ENCODE results near the gene HSPB9. TPM values are rescaled to one million over a fixed set of nuclear protein-coding genes. Genes with fewer than 3 reads are reported as not detected.

Gene HSPB9
- total RNA-seq, 1 donor from 2014 or later, result 1.2 TPM

- Histone ChIP-seq H3K27me3 (no peaks in the 10 kb centered on the region), H3K27ac (no peak overlapping the region), H3K36me3 (peaks cover 0 to 8% of the 10 kb centered on the region in 2 donors), H3K9me3 (no peaks in the 10 kb centered on the region), H3K4me1 (peaks cover 22% of the 10 kb centered on the region), H3K4me3 (peak overlapping the region in 1 of 2 donors; percentile 19)
- no peak for TF ChIP-seq CTCF (IDR thresholded peaks at IDR 0.05)
- no peak for TF ChIP-seq POLR2A (IDR thresholded peaks at IDR 0.05)
- TF ChIP-seq POLR2AphosphoS5 (IDR thresholded peaks at IDR 0.05; ENCODE audit: insufficient read depth in 1 of 2, low read depth in 1 of 2), result no peak
- no peak for DNase-seq (ENCODE audit: extremely low spot score in 2 of 2)
- intact Hi-C loops (cut with DNase I), result no loop called here
Measured at GRCh38 chr17:42107597-42108576, 14.7 kb upstream of the HSPB9 start.

- intact Hi-C loops (cut with DNase I), result no loop called here
- TF ChIP-seq POLR2A (IDR thresholded peaks at IDR 0.05) (no peak), CTCF (IDR thresholded peaks at IDR 0.05) (no peak), POLR2AphosphoS5 (IDR thresholded peaks at IDR 0.05; ENCODE audit: insufficient read depth in 1 of 2, low read depth in 1 of 2) (no peak)
- no peak for DNase-seq (ENCODE audit: extremely low spot score in 2 of 2)
- H3K4me3 ChIP-seq, result no peak overlapping the region
- H3K36me3 ChIP-seq, result peaks cover 0 to 8% of the 10 kb centered on the region in 2 donors
- H3K9me3 ChIP-seq, result no peaks in the 10 kb centered on the region
- peaks cover 30% of the 10 kb centered on the region for H3K4me1 ChIP-seq
- H3K27me3 ChIP-seq, result no peaks in the 10 kb centered on the region
- no peak overlapping the region for H3K27ac ChIP-seq
Measured at GRCh38 chr17:42109086-42109485, 13.5 kb upstream of the HSPB9 start.

- H3K27ac ChIP-seq, result no peak overlapping the region
- H3K4me3 ChIP-seq, result no peak overlapping the region
- TF ChIP-seq POLR2A (IDR thresholded peaks at IDR 0.05) (no peak), POLR2AphosphoS5 (IDR thresholded peaks at IDR 0.05; ENCODE audit: insufficient read depth in 1 of 2, low read depth in 1 of 2) (no peak), CTCF (IDR thresholded peaks at IDR 0.05) (no peak)
- peaks cover 30% of the 10 kb centered on the region for H3K4me1 ChIP-seq
- intact Hi-C loops (cut with DNase I), result loop anchor here (5.0 kb wide), 2 partner anchors 43 to 143 kb away; partner anchors contain the start of gene CNP
- peaks cover 0 to 6% of the 10 kb centered on the region in 2 donors for H3K36me3 ChIP-seq
- H3K27me3 ChIP-seq, result no peaks in the 10 kb centered on the region
- DNase-seq (ENCODE audit: extremely low spot score in 2 of 2), result no peak
- H3K9me3 ChIP-seq, result no peaks in the 10 kb centered on the region
Measured at GRCh38 chr17:42110301-42111264, 12.0 kb upstream of the HSPB9 start.

- Histone ChIP-seq H3K9me3 (no peaks in the 10 kb centered on the region), H3K36me3 (peaks cover 0 to 6% of the 10 kb centered on the region in 2 donors), H3K4me1 (peaks cover 30% of the 10 kb centered on the region), H3K27ac (peak overlapping the region; percentile 92), H3K4me3 (peak overlapping the region in 1 of 2 donors; percentile 51), H3K27me3 (no peaks in the 10 kb centered on the region)
- no peak for DNase-seq (ENCODE audit: extremely low spot score in 2 of 2)
- intact Hi-C loops (cut with DNase I), result loop anchor here (5.0 kb wide), 2 partner anchors 44 to 144 kb away; partner anchors contain the start of gene CNP
- TF ChIP-seq POLR2A (IDR thresholded peaks at IDR 0.05) (no peak), CTCF (IDR thresholded peaks at IDR 0.05) (no peak), POLR2AphosphoS5 (IDR thresholded peaks at IDR 0.05; ENCODE audit: insufficient read depth in 1 of 2, low read depth in 1 of 2) (no peak)
Measured at GRCh38 chr17:42111265-42111636, 11.4 kb upstream of the HSPB9 start.

All from vagina (tissue), 2 donors.